DND-41 (cell line): ENCODE results near the gene DNAJC5.

Experiments used
- EZH2 ChIP-seq: IDR thresholded peaks from 3 replicates; pipeline ENCODE4 v1.6.1; 2012; ENCODE audit warnings: borderline replicate concordance, low read depth, mild to moderate bottlenecking, moderate library complexity, low read length, inconsistent platforms; ENCODE audit not compliant: severe bottlenecking
- TF ChIP-seq, protein P1 (sequence below): IDR thresholded peaks from 2 replicates; pipeline ENCODE4 v1.5.1; 2012; ENCODE audit warnings: borderline replicate concordance, low read length, moderate library complexity, mild to moderate bottlenecking; ENCODE audit not compliant: poor library complexity, severe bottlenecking; ENCODE audit errors: extremely low read depth

- TF ChIP-seq, protein P1, sequence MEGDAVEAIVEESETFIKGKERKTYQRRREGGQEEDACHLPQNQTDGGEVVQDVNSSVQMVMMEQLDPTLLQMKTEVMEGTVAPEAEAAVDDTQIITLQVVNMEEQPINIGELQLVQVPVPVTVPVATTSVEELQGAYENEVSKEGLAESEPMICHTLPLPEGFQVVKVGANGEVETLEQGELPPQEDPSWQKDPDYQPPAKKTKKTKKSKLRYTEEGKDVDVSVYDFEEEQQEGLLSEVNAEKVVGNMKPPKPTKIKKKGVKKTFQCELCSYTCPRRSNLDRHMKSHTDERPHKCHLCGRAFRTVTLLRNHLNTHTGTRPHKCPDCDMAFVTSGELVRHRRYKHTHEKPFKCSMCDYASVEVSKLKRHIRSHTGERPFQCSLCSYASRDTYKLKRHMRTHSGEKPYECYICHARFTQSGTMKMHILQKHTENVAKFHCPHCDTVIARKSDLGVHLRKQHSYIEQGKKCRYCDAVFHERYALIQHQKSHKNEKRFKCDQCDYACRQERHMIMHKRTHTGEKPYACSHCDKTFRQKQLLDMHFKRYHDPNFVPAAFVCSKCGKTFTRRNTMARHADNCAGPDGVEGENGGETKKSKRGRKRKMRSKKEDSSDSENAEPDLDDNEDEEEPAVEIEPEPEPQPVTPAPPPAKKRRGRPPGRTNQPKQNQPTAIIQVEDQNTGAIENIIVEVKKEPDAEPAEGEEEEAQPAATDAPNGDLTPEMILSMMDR, result no peak
- no peak for TF ChIP-seq EZH2
These were observed 12.4 kb upstream of the DNAJC5 start for GRCh38 chr20:63882257-63883200.
